Left lobe of liver (tissue), 2 donors: ENCODE data around the gene ADAT1. TPM values are rescaled to one million over a fixed set of nuclear protein-coding genes. Genes with fewer than 3 reads are reported as not detected.
A peak's percentile ranks its signal among the peaks of the same experiment; 100 is the strongest.

Source experiments
- ATAC-seq: fragments of 200-7000 bp; cut with Tn5 transposase; one replicate; pipeline ENCODE4 v1.9.1; 2020; ENCODE audit warnings: mild to moderate bottlenecking, moderate library complexity
- DNase-seq: peaks from one replicate; pipeline ENCODE4 v3.0.0-alpha.2; 2020; ENCODE audit warnings: low spot score
- total RNA-seq: library from RNA; stranded (reverse); gene quantifications from one replicate; pipeline ENCODE4 v1.2.1, GENCODE V29; 2021
- donor health status: DM: no; HTN: no; CAD: no; lungs with moderate emphysema.
- donor health status: DM: no; HTN: yes; CAD: no.

ADAT1 gene, protein sequence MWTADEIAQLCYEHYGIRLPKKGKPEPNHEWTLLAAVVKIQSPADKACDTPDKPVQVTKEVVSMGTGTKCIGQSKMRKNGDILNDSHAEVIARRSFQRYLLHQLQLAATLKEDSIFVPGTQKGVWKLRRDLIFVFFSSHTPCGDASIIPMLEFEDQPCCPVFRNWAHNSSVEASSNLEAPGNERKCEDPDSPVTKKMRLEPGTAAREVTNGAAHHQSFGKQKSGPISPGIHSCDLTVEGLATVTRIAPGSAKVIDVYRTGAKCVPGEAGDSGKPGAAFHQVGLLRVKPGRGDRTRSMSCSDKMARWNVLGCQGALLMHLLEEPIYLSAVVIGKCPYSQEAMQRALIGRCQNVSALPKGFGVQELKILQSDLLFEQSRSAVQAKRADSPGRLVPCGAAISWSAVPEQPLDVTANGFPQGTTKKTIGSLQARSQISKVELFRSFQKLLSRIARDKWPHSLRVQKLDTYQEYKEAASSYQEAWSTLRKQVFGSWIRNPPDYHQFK
- total RNA-seq: 18.7 TPM

DNA sequence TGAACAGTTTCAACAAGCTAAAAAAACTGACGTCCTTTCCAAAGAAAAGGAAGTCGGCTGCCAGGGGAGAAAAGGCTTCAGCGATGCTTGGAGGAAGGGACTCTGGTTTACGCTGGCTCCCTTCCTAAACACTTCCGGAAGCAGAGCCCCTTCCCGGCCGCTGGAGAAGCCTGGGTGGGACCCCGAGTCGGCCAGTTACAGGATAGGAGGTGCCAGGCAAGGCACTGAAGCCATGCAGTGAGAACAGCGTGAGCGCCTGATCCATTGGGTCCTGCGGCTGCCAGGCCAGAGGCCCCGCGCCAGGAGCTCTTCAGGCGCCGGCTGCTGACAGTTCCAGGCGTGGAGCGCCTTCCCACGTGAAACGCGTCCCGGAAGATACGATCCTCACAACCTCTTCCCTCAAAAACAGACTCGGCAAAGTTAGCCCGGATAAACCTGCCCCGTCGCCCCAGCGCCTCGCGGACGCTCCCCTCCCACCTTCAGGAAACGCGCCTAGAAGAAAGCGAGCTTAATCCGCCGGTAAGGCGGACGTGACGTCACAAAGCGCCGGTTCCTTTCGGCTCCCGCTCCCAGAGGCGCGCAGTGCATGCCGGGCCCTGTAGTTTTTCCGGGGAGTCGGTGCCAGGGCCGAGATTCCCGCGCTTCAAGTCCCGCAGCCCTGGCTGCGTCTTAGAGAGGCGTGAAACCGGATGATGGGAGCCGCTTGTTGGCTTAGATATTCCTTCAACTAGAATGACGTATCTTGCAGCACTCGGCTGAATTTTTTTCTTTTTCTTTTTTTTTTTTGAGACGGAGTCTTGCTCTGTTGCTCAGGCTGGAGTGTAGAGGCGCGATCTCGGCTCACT is at the start of gene ADAT1:
ADAT1 (minus strand) TSS at position 521 of the 845 bp plus-strand sequence. CDS start 2,482 bp downstream, outside the sequence.
- DNase-seq (peak; percentile 98), ATAC-seq (peak; percentile 96)

DNA sequence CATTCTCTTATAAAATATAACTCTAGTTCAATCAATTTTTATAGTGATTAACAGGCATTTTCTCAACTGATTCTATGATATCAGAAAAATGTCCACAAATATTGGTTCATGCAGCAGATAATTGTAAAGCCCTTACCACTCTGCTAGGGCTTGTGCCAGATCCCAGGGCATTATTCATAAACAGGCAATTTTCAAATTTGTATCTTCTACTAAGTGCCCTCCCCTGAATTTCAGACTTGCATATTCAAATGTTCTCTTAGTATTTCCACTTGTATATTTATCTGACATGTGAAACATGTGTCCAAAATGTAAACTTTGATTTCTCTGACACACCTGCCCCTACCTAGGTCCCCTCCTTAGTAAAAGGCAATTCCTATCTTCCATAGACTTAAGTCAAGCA is 44.4 kb upstream of the ADAT1 start:
- no peak for ATAC-seq
- no peak for DNase-seq

DNA sequence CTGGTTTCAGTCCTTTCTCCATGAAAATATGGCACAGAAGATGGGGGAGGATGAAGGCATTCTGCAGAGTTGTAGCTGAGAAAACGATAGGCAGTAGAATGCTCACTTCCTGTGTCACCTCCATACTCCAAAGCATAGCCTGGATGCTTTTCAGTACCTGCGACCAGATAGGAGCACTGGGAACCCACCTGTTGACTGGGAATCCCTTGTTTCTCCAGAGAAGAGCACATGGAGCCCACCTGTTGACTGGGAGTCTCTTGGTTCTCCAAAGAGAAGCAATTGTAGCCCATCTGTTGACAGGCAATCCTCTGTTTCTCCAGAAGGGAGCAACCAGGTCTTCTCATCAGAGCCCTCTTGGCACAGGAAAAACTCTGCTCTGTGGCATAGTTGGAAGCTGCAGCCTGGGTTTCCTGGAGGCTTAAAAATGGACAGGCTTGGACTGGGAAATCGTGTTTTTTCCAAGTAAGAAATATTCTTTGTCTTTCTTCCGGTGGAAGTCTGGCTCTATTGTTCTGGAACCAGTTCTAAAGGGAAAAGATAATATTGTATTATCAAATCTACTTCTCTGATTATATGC is 37.7 kb upstream of the ADAT1 start:
- no peak for DNase-seq

DNA sequence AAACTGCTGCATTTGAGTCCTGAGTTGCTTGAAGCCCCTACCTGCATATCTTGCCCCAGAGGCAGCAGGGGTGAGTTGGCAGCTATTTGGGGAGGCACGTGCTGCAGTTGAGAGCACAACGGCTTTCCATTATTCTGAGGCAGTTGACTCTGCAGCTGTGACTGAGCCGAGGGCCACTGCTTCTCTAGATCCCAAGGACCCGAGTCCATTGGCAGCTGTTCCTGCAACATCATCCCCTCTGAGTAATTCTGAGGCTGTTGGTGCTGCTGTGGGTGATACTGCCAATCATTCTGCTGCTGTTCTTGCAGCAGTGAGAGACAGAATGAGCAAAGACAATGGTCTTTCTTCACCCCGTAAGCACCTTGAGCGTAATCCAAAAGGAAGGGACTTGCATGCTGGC is 37.2 kb upstream of the ADAT1 start:
- no peak for ATAC-seq
- no peak for DNase-seq

More for the DNA sequence above, 37.7 kb upstream of the ADAT1 start:
- no peak for ATAC-seq

DNA sequence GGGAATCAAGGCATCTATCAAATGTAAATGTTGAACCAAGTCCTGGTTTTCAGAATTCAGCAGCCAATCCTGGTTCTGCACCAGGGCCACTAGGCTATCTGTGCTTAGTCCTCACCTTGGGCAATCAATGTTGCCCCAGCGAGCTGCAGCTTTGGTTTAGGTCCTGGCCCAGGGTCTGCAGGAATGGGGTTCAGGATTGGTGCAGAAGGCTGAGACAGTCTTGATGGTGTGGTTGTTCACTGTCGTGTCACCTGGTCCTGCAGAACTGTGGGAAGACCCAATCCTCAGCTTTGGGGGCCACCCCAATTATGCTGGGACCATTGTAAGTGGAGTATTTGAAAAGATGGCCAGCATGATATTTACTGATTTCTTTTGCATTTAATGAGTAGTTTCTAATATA is 35.1 kb upstream of the ADAT1 start:
- ATAC-seq (no peak), DNase-seq (no peak)

DNA sequence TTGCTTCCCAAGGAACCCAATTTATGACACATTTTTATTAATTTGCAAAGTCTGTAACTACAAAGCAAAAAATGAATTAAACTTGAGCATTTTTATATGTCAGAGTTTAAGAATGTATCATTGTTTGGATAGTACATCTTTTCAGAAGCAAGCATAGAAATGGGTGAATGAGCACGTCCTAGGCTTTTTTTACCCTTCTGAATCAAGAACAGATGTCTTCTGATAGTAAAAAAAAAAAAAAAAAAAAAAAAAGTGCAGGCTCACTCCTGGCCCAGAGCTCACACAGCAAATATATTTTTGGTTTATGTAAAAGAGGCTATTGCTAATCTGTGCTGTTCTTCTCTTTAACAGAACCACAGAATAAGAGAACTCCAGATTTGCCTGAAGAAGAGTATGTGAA is 30.8 kb upstream of the ADAT1 start:
- ATAC-seq (no peak), DNase-seq (no peak)

DNA sequence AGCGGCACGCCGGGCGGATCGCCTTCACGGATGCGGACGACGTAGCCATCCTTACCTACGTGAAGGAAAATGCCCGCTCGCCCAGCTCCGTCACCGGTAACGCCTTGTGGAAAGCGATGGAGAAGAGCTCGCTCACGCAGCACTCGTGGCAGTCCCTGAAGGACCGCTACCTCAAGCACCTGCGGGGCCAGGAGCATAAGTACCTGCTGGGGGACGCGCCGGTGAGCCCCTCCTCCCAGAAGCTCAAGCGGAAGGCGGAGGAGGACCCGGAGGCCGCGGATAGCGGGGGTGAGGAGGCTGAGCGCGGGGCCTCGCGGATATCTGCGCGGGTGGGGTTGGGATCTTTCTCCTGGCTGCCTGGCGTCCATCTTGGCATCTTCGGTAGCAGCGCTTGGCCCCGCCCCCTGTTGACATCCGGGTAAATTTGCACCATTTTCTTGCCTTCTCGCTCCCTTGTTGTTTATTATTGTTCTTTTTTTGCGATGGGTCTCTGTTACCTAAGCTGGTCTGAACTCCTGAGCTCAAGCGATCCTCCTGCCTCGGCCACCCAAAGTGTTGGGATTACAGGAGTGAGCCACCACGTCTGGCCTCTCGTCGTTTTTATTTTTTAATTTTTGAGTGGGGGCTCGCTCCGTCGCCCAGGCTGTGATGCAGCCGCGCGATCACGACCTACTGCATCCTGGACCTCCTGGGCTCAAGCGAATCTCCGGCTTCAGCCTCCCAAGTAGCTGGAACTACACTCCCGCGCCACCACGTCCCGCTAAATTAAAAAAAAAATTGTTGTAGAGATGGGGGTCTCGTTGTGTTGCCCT is 25.4 kb upstream of the ADAT1 start:
- peak; percentile 84 for DNase-seq
- ATAC-seq: peak; percentile 70

DNA sequence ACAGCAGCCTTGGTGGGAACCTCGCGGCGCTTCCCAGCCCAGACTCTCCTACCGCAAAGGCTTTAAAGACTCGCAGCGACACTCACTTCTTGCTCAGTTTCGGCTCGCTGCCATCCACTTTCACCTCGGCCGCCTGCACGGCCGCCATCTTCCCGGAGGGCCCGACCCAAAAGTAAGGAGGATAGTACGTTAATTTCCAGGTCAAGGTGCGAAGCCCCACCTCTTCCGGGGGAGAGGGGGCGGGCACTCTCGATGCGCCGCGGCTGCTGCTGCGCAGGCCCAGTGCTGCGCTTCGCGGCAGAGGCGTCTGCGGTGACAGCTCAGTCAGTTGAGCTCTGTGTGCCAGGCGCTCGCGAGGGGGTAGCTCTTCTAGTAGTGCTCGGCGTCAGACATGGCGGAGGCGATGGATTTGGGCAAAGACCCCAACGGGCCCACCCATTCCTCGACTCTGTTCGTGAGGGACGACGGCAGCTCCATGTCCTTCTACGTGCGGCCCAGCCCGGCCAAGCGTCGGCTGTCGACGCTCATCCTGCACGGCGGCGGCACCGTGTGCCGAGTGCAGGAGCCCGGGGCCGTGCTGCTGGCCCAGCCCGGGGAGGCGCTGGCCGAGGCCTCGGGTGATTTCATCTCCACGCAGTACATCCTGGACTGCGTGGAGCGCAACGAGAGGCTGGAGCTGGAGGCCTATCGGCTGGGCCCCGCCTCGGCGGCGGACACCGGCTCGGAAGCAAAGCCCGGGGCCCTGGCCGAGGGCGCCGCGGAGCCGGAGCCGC is 24.6 kb upstream of the ADAT1 start, which contains the start of the genes KARS1 and TERF2IP:
KARS1 (minus strand) TSS at position 174 of the 773 bp plus-strand sequence; CDS start at position 148, 26 bp downstream.
TERF2IP (plus strand) TSS at position 282 of the 773 bp plus-strand sequence; CDS start at position 392, 110 bp downstream.
- DNase-seq (peak; percentile 96), ATAC-seq (peak; percentile 96)

DNA sequence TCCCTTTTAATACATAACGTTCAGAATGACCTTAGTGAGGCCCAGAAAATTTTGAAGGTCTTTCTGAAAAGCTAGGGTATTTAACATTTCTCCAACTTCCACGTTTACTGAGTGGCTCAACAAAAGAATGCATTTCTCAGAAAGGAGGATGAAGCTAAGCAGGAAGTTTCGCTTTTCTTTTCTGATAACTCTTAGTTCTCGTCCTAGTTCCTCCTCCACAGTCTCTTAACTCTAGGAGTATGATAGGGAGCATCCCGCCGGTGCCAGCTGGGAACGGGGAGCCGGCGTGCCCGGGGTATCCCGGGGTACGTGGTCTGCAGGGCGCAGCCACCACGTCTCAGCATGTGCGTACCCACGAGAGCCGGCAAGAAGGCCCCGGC is 24.0 kb upstream of the ADAT1 start:
- DNase-seq: no peak
- peak; percentile 19 for ATAC-seq

DNA sequence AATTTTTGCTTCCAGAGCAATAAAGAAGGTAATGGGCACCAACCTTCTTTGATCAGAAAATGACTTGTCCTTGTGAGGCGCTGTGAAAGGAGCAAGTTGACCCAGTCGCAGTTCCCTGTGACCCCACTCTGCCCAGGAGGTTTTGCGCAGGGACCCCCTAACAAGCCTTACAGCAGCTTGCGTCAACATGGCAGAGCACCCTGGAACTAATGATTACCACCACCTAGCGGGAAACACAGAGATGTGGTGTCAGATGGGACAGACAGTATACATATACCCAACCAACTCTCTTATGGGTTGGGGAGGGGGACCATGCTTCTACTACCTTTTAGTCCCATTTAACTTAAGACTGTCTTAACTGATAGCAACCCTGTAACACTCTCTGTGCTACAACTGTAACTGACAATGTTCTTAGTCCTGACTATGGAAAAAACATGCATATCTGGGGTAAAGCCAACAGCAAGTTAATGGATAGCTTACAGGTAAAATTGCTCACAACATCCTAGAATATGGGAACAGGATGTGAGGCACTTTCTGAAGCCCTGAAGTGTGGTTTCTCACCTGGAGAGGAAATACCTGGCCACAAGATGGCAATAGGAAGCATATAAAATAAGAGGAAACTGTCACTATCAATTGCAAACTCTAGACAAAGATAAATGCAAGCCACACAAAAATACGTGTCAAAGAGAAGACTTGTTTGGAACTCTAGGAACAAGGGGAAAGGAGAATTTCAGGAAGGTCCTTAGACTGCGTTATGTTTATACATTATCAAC is 21.3 kb upstream of the ADAT1 start:
- no peak for DNase-seq
- no peak for ATAC-seq

DNA sequence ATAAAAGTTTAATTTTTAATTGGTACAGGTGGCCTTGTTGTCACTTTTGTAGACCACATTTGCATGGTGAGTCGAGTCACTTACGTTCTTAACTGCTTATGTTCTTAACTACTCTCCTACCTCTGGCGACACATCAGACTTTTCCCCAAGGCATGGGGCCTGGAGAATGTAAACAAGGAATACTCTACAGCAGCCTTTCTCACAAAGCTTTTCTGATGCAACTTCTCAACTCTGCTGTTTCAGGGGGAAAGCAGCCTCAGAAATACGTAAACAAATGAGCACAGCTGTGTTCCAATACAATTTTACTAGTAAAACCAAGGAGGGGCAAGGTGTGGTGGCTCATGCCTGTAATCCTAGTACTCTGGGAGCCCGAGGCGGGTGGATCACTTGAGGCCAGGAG is 17.5 kb upstream of the ADAT1 start:
- DNase-seq (no peak), ATAC-seq (no peak)

DNA sequence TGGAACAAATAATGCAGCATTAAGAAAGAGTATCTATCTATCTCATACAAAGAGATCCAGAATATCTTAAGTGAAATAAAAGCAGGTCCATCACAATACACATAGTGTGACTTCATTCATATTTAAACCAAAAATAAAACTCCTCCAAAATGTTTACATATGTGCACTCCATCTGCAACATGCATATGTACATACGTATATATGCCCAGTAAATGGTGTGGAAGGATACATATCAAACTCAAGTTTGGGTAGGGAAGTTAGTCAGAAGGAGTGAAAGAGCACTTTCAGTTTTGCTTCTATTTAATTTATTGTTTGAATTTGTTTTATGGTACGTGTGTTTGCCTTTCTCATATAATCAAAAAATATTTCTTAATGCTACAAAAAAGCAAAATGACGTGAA is 12.0 kb upstream of the ADAT1 start:
- ATAC-seq (no peak), DNase-seq (no peak)

DNA sequence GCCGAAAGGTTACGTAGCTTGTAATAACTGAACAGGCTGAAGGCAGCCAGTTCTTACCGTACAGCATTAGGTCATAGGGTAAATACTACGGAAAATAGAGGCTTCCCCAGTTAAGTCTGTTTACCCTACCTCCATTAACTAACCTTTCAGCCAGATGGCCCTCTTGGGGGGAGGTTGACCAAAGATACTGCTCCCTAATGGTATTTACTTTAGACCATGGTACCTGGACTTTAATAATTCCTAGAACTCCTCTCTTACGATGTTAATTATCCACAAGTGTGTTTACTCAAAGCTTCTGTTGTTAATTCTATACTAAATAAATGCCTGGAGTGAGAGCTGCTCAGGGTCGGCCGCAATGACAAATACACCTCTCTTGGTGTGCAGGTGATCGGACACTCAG is 9.8 kb upstream of the ADAT1 start:
- ATAC-seq: no peak
- DNase-seq: no peak

DNA sequence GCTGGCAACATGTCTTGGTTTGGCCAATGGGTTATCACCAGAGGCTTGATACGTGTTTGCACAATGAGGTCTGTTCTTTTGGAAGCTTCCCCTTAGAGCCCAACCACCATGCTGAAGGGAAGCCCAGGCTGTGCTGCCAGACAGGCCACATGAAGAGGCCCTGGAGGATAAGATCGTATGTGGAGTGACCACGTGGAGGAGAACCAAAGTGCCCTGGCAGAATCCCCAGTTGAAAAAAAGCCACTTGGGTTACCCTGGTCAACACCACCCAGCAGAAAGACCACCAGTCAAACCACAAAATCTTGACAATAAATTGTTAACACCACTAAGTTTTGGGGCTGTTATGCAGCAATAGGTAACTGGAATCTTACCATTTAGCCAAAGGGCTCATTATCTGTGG is 7.0 kb upstream of the ADAT1 start:
- ATAC-seq: no peak
- no peak for DNase-seq

DNA sequence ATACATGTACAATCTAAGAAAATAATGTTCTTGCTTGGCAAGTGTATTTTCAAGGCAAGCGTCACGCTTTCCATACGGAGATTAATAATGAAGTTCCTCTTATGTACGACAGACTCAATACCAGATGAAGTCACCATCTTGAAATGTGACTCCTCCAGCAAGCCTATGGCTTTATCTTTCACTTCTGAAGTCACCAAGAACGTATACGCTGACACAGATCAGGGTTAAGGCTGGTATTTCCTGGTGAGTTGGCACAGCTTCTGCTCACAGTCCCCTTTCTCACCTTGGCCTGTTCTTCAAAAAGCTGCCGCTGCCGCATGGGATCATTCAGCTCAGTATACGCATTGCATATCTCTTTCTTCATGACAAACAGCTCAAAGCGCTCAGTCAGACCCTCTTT is 6.1 kb upstream of the ADAT1 start:
- DNase-seq (no peak), ATAC-seq (no peak)

DNA sequence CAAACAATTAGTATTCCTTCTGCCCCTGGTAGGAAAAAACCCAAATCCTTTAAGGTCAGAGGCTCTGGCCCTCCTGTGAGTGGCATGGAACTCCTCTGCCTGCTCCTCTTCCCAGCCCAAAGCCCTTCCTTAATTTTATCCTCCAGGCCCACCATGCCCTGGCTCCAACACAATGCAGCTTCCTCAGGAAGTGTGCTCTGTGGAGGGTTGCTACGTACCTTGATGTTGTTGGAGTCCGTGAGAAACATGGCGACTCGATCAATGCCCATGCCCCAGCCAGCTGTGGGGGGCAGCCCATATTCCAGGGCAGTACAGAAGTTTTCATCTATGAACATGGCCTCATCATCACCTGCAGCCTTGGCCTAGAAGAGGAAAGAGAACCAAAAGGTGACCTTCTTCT is 5.3 kb upstream of the ADAT1 start:
- no peak for ATAC-seq

DNA sequence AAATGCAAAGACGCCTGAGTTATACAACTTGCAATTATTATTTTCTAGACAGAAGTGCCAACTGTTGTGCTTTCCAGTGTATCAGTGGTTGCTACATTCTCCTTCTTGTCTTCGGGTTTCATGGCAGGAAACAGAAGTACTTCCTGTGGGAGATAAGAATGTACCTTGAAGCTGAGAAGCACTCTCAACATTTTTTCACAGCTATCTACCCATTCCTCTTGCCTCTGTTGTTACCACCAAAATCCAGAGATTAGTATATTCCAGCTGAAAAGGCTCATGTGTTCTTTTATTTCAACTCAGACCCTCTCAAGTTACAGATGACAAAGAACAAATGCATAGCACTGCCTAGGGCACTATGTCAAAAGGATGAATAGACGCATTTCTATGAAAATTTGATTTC is 4.8 kb upstream of the ADAT1 start:
- DNase-seq: no peak
- ATAC-seq: no peak

More for the DNA sequence above, 5.3 kb upstream of the ADAT1 start:
- no peak for DNase-seq

DNA sequence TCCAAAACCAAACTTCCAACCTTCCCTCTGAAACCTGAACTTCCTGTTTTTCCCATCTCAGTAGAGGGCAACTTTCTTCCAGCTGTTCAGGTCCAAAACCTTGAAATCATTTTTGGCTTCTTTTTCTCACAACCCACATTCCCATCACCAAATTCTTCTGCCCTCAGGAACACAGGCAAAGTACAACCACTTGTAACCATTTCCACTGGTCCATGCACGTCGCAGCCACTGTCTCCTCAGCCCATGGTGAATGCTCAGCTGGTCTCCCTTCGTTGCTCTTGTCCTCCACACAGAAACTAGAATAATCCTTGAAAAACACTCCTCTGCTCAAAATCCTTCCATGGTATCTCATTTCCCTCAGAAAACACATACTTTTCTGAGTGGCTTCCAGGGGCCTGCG is 3.7 kb upstream of the ADAT1 start:
- DNase-seq (no peak), ATAC-seq (no peak)

DNA sequence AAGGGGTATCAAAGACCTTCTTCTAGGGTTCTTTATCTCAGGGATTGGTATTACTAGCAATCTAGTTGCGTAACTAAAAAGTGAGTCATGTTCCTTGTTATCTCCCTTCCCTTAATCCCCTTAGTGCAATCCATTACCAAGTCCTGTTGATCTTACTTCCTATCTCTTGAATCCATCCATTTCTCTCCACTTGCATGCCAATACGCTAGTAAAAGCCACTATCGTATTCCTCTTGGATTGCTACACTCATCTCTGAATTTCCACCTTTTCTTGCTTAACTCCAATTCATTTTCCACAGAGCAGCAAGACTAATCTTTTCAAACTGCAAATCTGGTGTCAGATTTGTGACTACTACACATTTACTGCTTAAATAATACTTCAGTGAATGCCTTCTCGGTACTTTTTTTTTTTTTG is 1.8 kb upstream of the ADAT1 start:
- ATAC-seq (no peak), DNase-seq (no peak)
